ENCODE measurements around the gene DISC1.

Gene DISC1

DNA sequence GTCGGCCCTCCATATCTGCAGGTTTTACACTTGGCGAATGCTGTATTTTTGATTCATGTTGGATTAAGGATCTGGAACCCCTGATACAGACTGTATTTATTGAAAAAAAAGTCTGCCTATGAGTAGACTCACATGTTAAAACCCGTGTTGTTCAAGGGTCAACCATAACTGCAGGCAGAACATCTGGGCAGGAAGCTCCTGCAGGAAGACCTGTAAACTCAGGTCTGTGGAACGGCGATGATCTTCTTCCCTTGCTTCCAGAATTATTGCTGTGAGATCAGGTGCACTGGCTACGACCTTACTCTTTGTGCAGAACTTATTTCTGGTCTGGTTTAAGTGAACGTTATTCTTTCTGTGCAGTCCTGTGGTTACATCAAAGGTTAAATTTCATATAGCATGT, 96.6 kb downstream of the DISC1 start:
- H3K4me3 ChIP-seq (replicated peaks; ENCODE audit: insufficient read depth, low read length) = no peak overlapping the region
- no peak overlapping the region for H3K27ac ChIP-seq (replicated peaks)
- TF ChIP-seq POLR2AphosphoS5 (IDR thresholded peaks at IDR 0.05; ENCODE audit: low read depth) = no peak
- no peak for TF ChIP-seq SPI1 (IDR thresholded peaks at IDR 0.05; ENCODE audit: borderline replicate concordance, low read depth)
- TF ChIP-seq, protein P1, sequence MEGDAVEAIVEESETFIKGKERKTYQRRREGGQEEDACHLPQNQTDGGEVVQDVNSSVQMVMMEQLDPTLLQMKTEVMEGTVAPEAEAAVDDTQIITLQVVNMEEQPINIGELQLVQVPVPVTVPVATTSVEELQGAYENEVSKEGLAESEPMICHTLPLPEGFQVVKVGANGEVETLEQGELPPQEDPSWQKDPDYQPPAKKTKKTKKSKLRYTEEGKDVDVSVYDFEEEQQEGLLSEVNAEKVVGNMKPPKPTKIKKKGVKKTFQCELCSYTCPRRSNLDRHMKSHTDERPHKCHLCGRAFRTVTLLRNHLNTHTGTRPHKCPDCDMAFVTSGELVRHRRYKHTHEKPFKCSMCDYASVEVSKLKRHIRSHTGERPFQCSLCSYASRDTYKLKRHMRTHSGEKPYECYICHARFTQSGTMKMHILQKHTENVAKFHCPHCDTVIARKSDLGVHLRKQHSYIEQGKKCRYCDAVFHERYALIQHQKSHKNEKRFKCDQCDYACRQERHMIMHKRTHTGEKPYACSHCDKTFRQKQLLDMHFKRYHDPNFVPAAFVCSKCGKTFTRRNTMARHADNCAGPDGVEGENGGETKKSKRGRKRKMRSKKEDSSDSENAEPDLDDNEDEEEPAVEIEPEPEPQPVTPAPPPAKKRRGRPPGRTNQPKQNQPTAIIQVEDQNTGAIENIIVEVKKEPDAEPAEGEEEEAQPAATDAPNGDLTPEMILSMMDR (IDR thresholded peaks at IDR 0.05; ENCODE audit: insufficient read depth, low read length) = no peak
- no peak for TF ChIP-seq GABPA (IDR thresholded peaks at IDR 0.05; ENCODE audit: low read depth)
- no peak for TF ChIP-seq REST (IDR thresholded peaks at IDR 0.05; ENCODE audit: insufficient replicate concordance, low read depth)
- DNase-seq (ENCODE audit: low read depth in 1 of 2, low spot score in 1 of 2) = no peak
- H3K27me3 ChIP-seq (ENCODE audit: insufficient read depth, poor library complexity, severe bottlenecking) = no peaks in the 10 kb centered on the region

DNA sequence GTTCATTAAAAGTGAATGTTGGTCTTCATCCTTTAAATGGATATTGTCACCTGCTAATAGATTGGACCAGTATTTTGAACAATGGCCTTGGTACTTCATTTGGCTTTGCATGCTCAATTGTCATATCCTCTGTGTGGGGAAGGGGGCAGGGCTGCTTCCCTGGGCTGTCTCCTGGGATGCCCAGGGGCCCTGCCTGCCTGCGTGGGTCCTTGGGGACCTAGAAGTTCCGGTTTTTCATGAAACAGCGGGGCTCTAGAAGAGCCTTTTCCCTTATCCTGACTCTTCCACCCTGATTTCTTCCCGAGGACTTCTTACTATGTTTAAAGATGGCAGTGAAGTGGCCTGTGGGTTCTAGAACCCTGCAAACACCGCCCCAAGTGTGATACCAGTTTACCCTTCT, 97.5 kb downstream of the DISC1 start:
- no peak for TF ChIP-seq REST (IDR thresholded peaks at IDR 0.05; ENCODE audit: insufficient replicate concordance, low read depth)
- no peak for TF ChIP-seq POLR2AphosphoS5 (IDR thresholded peaks at IDR 0.05; ENCODE audit: low read depth)
- TF ChIP-seq SPI1 (IDR thresholded peaks at IDR 0.05; ENCODE audit: borderline replicate concordance, low read depth) = no peak
- TF ChIP-seq, protein P1 (IDR thresholded peaks at IDR 0.05; ENCODE audit: insufficient read depth, low read length) = no peak
- TF ChIP-seq GABPA (IDR thresholded peaks at IDR 0.05; ENCODE audit: low read depth) = no peak
- Histone ChIP-seq H3K27ac (replicated peaks) (no peak overlapping the region), H3K27me3 (ENCODE audit: insufficient read depth, poor library complexity, severe bottlenecking) (no peaks in the 10 kb centered on the region), H3K4me3 (replicated peaks; ENCODE audit: insufficient read depth, low read length) (no peak overlapping the region)
- no peak for DNase-seq (ENCODE audit: low read depth in 1 of 2, low spot score in 1 of 2)

DNA sequence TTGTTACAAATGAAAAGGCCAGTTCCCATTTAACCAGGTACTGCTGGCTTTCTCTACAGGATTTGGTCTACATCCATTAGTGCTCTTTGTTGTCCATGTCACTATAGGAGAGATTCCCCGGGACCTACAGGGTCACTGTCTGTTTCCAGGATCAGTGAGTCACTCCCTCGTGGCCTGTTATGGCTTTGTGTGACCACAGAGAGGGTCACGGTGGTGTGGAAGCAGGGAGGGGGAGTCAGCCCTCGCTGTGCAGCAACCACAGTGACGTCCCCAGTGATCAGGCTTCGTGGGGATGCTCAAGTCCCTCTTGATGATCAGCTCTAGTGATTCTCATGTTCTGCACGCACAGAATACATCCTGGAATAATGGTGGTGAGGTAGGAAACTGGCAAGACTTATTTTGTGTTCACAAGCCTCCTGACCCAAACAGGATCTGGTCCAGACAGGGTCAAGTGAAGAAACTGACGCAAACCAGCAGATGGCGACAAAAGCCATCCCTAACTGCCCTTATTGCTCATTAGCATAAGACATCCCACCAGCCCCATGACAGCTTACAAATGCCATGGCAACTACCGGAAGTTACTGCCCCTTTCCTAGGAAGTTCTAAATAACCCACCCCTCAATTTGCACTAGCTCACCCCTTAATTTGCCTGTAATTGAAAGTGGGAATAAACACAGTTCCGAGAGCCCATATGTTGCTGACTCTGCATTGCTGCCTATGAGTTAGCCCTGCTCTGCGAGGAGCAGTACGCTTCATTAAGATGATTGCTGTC, 98.5 kb downstream of the DISC1 start:
- Histone ChIP-seq H3K27me3 (ENCODE audit: insufficient read depth, poor library complexity, severe bottlenecking) (no peaks in the 10 kb centered on the region), H3K4me3 (replicated peaks; ENCODE audit: insufficient read depth, low read length) (no peak overlapping the region), H3K27ac (replicated peaks) (peak overlapping the region; percentile 35)
- peak; percentile 34 to 77 for DNase-seq (ENCODE audit: low read depth in 1 of 2, low spot score in 1 of 2)
- TF ChIP-seq, protein P1 (IDR thresholded peaks at IDR 0.05; ENCODE audit: insufficient read depth, low read length) = peak; percentile 64
- TF ChIP-seq SPI1 (IDR thresholded peaks at IDR 0.05; ENCODE audit: borderline replicate concordance, low read depth) = no peak

GRCh38 chr1:231727171-231727570, 100.6 kb downstream of the DISC1 start:
- Histone ChIP-seq H3K4me3 (replicated peaks; ENCODE audit: insufficient read depth, low read length) (no peak overlapping the region), H3K27me3 (ENCODE audit: insufficient read depth, poor library complexity, severe bottlenecking) (no peaks in the 10 kb centered on the region), H3K27ac (replicated peaks) (no peak overlapping the region)
- no peak for DNase-seq (ENCODE audit: low read depth in 1 of 2, low spot score in 1 of 2)
- TF ChIP-seq, protein P1 (IDR thresholded peaks at IDR 0.05; ENCODE audit: insufficient read depth, low read length) = no peak
- TF ChIP-seq REST (IDR thresholded peaks at IDR 0.05; ENCODE audit: insufficient replicate concordance, low read depth) (no peak), GABPA (IDR thresholded peaks at IDR 0.05; ENCODE audit: low read depth) (no peak), POLR2AphosphoS5 (IDR thresholded peaks at IDR 0.05; ENCODE audit: low read depth) (no peak), SPI1 (IDR thresholded peaks at IDR 0.05; ENCODE audit: borderline replicate concordance, low read depth) (no peak)

Measured in HL-60 (cell line).